GM18951 (cell line): ENCODE measurements around the gene PARP14.

ENCODE experiments used
- POLR2A ChIP-seq: IDR thresholded peaks from 4 replicates; pipeline ENCODE4 v1.6.1; 2011; ENCODE audit warnings: mild to moderate bottlenecking; ENCODE audit not compliant: insufficient read length, insufficient read depth; ENCODE audit errors: extremely low read depth
- in situ Hi-C: fragments of 300-500 bp; cut with MboI; formaldehyde crosslinking; loops from one replicate; pipeline ENCODE4 v1.12.0; 2022; ENCODE audit warnings: low sequenced_read_pairs, mixed read lengths, inconsistent platforms; ENCODE audit not compliant: unreplicated experiment

The PARP14 gene

GRCh38 chr3:122661633-122662032, 19.0 kb upstream of the PARP14 start:
- TF ChIP-seq POLR2A = no peak
- in situ Hi-C loops = no loop called here

GRCh38 chr3:122662505-122662904, 18.1 kb upstream of the PARP14 start:
- TF ChIP-seq POLR2A = no peak
- in situ Hi-C loops = no loop called here

DNA sequence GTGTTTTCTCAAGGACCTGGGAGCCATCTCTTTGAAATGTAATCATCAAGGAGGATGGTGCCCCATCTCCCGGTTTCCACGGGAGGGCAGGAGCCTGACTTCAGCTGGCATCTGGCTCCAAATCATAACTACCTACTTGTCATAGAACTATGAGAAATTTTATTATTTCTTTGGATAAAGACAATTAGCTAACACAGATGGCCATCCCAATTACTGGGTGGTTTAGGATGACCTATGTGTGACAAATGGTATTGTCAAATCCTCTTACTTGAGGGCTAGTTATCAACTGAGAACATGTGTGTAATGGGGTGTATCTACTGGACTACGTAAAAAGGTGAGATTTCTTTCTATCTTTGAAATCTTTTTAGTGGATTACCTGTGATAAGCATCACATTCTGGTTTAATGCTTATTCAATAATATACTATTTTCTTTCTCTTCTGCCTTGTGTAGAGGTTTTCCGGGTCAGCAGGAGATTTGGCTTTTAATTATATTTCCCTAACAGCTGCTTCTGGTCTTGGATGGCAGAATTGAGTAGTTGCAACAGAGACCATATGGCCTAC, 15.3 kb upstream of the PARP14 start:
- no peak for TF ChIP-seq POLR2A
- in situ Hi-C loops = no loop called here

DNA sequence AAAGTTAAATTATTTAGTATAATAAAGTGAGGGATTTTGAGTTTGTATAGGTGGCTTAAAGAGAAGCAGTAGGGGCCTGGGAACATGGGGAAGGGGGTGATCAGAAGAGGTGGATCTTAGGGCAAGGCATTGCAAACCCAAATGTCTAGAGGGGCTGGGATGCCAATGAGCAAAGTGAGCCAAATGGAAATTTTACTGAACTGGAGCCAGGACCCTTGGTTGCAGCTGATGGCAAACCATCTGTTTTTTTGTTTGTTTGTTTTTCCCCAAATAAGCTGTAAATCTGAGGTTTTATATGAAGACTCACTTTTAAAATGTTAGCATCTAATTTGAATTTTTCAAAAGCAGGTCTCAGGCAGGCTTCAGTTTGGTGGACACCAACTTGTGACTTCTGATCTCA, 14.8 kb upstream of the PARP14 start:
- in situ Hi-C loops = no loop called here
- TF ChIP-seq POLR2A = no peak

- no peak for TF ChIP-seq POLR2A
- in situ Hi-C loops = no loop called here
These were observed 11.5 kb upstream of the PARP14 start for GRCh38 chr3:122668930-122669730.

DNA sequence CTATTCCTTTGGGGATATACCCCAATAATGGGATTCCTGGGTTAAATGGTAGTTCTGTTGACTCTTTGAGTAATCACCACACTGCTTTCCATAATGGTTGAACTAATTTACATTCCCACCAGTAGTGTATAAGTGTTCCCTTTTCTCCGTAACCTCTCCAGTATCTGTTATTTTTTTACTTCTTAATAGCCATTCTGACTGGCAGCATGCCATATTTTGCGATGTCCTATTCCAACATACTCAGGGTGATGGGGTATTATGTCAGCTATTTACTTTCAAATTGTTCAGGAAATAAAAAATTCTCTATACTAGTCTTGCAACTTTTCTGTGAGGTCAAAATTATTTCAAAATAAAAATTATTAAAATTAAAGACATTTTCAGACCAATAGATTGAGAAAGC, 9.1 kb upstream of the PARP14 start:
- TF ChIP-seq POLR2A = no peak

GRCh38 chr3:122674339-122674738, 6.3 kb upstream of the PARP14 start:
- in situ Hi-C loops = no loop called here
- TF ChIP-seq POLR2A = no peak

More for the DNA sequence above, 9.1 kb upstream of the PARP14 start:
- in situ Hi-C loops = no loop called here

DNA sequence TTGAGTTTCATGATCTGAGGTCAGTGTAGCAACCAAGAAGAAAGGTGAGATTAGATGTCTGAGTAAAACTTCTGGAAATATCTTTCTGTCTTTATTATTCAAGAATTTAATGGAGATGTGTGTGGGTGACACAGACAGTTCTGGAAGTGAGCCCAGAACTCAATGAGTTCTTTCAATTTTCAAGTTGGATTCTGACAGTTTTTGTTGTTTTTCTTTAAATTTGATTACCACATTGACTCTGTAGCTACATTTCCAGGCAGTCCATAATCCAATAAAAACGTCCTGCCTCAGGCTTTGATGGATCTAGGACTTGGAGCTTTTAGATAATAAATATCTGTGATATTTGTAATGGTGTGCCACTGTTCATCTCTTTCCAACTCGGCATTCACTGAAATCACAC, 3.9 kb upstream of the PARP14 start:
- TF ChIP-seq POLR2A = no peak
- in situ Hi-C loops = loop anchor here (5.0 to 25.0 kb wide), 2 partner anchors 124 to 239 kb away; no protein-coding TSS in a partner anchor

DNA sequence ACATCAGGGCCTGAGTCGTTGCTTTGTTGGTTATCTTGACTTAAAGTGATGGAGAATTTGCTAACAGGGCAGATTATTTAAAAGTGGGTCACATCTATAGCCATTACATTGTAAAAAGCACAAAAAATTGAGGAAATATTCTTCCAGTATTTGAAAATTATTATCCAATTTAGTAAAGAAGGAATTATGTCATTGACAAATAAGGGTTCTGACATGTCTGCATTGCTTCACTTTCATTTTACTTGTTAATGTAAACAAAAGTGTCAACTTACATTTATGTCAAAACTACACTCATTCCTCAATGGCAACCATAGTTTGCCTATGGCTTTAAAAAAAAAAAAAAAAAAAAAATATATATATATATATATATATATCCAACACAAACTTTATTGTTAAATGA, 3.4 kb upstream of the PARP14 start:
- in situ Hi-C loops = loop anchor here (5.0 to 25.0 kb wide), 2 partner anchors 125 to 240 kb away; no protein-coding TSS in a partner anchor

DNA sequence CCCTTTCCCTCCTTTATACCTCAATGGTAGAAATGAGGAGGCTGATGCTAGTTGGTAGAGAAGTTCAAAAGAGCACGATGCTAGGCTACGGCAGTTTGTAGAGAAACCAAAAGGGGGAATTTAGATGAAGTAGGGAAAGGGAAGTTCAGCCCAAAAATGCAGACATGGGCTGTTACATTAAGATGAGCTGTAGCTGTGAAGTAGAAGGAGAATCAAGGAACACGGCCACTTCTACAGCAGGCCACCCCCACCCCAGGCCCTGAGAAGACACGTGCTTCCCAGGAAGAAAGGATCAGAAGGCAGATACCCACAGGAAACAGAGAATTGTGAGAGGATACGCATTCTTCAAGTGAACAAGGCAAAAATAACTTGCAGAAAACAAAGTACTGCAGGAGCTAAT, 2.1 kb upstream of the PARP14 start:
- in situ Hi-C loops = loop anchor here (5.0 to 25.0 kb wide), 2 partner anchors 126 to 241 kb away; no protein-coding TSS in a partner anchor
- no peak for TF ChIP-seq POLR2A

More for the DNA sequence above, 3.4 kb upstream of the PARP14 start:
- no peak for TF ChIP-seq POLR2A

GRCh38 chr3:122679085-122679881, 1.4 kb upstream of the PARP14 start:
- in situ Hi-C loops = loop anchor here (5.0 to 25.0 kb wide), 2 partner anchors 127 to 242 kb away; no protein-coding TSS in a partner anchor
- TF ChIP-seq POLR2A = peak; percentile 44

- in situ Hi-C loops = loop anchor here (5.0 to 25.0 kb wide), 2 partner anchors 128 to 243 kb away; no protein-coding TSS in a partner anchor
These were observed 661 bp upstream of the PARP14 start for GRCh38 chr3:122679882-122680474.

More at GRCh38 chr3:122679882-122680474, 661 bp upstream of the PARP14 start:
- no peak for TF ChIP-seq POLR2A
